Suprapubic skin (tissue), 3 donors: ENCODE measurements around the gene DOK1.

Experiments
- CTCF ChIP-seq, 2 donors: fragments of 200-600 bp in 1 of 2; fragments of 450-650 bp in 1 of 2; sonication (generic) in 1 of 2; IDR thresholded peaks; one replicate each; pipeline ENCODE4 v1.5.1; 2016 to 2019; ENCODE audit warnings: antibody characterized with exemption in 2 of 2, mild to moderate bottlenecking in 1 of 2, moderate library complexity in 1 of 2
- POLR2A ChIP-seq, 2 donors: fragments of 450-650 bp; IDR thresholded peaks; one replicate each; pipeline ENCODE4 v1.6.1; 2017; ENCODE audit warnings: antibody characterized with exemption in 2 of 2, mild to moderate bottlenecking in 2 of 2, moderate library complexity in 2 of 2

- no peak for TF ChIP-seq POLR2A (IDR thresholded peaks at IDR 0.05)
- TF ChIP-seq CTCF (IDR thresholded peaks at IDR 0.05): no peak
Measured at GRCh38 chr2:74515981-74516633, 38.4 kb upstream of the DOK1 start.
